HG03354 (cell line): ENCODE data around the gene OR51S1.
"Not testable (repeated sequence)": the region's sequence is repeated elsewhere in the genome, so short reads cannot be mapped to it uniquely, and the experiment has no call there.

Source experiments
- ATAC-seq: cut with Tn5 transposase; IDR thresholded peaks from one replicate; pipeline ENCODE4 v1.9.1; 2021; ENCODE audit warnings: mild to moderate bottlenecking; ENCODE audit not compliant: unreplicated experiment, poor library complexity, severe bottlenecking

OR51S1 gene

DNA sequence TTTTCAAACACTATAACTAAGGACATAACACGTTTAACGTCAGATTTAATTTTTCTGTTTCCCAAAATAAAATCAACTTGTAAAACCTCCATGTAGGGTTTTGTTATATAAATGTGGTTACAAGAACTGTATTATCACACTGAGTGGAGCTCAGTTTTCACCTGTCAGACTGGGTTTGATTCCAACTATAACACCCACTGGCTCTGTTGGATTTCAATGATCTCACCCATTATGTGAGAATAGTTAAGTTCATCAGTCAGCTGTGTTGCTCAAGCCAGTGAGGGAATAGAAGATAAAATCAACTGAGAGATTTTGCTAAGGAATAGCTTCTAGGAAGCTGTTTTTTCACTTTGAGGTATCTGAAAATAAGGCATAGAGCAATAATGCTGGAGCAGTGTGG lies 39.8 kb downstream of the OR51S1 start:
- ATAC-seq, result no peak

DNA sequence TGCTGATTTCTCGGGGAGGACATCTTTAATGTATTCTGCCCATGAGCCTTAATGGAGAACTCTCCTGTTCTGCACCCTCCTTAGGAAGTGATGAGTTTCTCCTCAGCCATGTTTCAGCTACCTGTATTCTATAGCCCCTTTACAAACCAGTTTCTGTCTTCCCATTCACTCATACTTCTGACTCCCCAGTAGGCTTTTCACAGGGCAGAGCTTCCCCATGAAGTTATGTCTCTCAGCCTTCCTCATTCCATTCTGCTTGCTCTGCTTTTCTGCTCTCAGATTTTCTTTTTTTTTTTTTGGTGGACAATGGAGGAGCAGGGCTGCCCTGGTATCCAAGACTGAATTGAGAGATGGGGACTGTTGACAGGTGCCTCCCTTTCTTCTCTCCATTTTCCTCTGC lies 40.5 kb downstream of the OR51S1 start:
- no peak for ATAC-seq

DNA sequence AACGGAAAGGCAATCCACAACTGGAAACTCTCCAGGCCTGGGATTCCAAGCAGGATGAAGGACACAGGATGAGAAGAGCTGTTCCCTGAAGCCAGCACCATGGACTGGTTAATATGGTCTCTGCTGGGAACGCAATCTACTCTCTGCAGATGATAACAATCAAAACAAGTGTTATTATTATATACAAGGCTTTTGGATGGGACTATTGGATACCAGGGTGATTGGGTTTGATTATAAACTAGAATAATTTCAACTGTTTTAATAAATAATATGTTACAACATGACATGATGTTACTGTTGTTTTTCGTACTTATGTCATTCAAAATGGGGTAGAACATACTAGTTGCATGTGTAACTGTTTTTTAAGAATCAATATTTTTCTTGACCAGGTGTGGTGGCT lies 44.7 kb downstream of the OR51S1 start, which contains the start of gene OR52R1:
OR52R1 (minus strand) TSS at position 101 of the 400 bp plus-strand sequence; CDS start at position 101, 0 bp downstream.
- no peak for ATAC-seq

DNA sequence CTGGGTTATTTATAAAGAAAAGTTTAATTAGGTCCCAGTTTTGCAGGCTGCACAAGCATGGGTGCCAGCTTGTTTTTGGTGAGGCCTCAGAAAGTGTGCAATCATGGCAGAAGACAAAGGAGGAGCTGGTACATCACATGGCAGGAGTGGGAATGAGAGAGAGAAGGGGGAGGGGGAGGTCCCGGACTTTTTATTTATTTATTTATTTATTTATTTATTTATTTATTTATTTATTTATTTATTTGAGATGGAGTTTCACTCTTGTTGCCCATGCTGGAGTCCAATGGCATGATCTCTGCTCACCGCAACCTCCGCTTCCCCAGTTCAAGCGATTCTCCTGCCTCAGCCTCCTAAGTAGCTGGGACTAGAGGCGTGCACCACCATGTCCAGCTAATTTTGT lies 47.7 kb downstream of the OR51S1 start:
- not testable (repeated sequence) for ATAC-seq

DNA sequence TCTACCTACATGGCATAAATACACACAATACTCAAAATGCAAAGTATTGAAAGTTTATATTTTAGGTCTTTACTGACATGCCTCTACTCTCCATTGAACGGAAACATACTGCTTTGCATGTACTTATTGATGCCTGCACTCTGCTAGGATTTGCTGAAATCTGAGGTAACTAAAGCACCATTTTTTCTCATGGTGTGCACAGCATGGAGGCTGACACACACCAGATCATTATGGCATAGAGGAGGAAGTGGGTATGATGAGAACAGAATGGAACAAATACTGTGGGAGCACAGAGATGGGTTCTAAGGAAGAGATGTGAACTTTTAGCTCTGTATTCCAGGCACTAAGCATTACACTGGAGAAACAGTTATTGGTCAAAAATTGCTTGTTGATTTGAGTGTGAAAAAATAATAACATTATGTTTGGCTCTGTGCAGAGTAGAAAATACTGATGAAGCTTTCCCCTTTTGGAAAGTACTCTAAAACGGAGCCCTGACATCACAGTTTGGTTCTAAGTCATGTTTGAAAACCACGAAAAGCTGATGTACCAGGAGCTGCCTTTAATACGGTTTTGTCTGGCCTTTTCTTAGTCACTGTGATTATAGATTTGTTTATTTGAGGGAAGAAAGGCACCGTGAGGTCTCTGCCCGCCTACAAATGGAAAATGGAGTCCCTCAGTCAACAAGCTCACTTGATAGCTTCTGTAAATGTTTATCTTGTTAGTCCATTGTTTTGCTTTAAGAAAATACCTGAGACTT lies 50.4 kb downstream of the OR51S1 start:
- ATAC-seq, result no peak
